Stimulated activated naive CD4-positive, alpha-beta T cell (primary cell): Measurements from ENCODE around the gene SPINK13.
"Not testable (repeated sequence)": the region's sequence is repeated elsewhere in the genome, so short reads cannot be mapped to it uniquely, and the experiment has no call there.

Experiments used
- DNase-seq, 6 experiments: peaks; one replicate each; lab custom pipeline; 2025; lab: John Stamatoyannopoulos, UW

SPINK13 gene, protein sequence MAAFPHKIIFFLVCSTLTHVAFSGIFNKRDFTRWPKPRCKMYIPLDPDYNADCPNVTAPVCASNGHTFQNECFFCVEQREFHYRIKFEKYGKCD

DNA sequence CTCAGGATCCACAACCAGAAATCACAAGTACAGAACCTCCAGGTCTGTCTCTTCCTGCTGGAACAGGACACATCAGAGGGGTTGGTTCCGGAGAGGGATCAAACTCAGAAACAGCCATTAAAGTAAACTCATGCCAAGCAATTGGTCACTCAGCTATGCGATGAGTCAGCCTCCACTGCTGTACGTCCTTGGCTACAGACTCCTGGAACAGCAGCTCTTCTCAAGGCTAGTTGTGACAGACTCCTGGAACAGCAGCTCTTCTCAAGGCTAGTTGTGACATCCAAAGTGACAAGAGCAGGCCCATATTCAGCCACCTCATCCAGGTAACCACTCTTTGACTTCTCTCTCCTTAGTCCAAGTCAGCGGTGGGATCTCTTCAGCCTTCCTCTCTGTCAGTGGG is at the start of gene SPINK13:
SPINK13 (plus strand) TSS at position 229 of the 400 bp plus-strand sequence. CDS start 1,279 bp downstream, outside the sequence.
- DNase-seq = no peak

DNA sequence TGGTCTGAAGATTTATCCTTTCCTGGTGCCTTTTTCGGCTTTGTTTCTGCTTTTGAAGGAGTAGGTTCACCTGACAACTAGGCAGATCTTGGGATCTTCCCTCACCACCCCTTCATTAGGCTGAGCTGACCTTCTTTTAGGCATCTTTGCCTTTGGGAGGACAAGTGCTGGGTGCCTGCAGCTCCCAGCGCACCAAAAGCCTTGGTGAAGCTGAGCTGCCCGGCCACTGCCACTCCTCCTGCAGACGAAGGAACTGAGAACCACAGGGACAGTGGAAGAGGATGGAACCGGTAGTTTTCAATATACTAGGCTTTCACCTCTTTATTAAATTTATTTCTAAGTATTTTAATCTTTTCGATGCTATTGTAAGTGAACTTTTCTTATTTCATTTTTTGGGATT is 47.1 kb upstream of the SPINK13 start:
- no peak for DNase-seq

DNA sequence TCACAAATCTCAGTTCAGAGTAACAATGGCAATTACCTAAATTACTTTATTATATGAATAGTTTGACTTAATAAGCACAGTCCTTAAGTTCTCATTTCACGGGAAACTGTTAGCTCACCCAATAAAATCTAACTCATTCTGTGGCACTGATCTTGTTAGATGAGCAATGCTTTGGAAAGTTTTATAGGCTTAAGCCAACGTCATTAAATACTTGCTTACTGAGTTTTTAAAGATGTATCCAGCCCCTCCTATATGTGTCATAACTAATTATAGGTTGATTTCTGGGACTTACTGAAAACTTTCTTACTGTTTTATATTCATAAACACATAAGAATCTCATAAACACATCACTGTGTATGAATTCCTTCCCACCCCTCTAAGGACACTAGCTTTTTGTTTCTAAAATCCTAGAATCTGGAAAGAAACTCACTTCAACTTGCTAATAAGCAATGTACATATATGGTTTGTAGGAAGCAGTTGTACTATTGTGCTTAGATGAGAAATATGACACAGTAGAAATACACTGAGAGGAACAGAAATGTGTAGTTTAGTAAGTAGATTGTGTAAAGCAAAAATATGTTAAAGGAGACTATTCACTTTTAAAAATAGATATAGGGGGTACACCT is 44.4 kb upstream of the SPINK13 start:
- DNase-seq = no peak

DNA sequence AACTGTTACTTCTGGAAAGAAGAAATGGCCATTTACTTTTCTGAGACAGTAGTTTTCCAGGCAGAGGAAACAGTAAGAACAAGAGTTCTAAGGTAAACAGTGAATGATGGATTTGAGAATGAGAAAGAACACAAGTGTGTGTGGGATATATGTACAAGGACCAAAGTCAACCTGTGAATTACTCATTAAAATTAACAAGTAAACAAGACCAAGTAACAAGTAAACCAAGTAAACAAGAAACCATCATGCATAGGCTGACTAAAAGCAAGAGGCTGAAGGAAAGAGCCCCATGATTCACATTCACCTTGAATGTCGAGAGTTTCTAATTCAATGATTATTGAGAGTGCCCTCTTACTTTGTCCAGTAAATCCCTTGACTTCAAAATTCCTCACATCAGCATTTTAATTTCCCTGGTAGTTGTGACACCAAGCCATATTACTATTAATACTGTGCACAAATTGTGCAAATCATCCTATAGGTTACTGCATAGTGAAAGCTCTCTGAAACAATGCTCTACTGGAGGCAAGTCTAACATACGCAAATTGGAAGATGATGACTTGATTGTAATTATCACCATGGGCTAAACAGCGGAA is 40.1 kb upstream of the SPINK13 start:
- no peak for DNase-seq

DNA sequence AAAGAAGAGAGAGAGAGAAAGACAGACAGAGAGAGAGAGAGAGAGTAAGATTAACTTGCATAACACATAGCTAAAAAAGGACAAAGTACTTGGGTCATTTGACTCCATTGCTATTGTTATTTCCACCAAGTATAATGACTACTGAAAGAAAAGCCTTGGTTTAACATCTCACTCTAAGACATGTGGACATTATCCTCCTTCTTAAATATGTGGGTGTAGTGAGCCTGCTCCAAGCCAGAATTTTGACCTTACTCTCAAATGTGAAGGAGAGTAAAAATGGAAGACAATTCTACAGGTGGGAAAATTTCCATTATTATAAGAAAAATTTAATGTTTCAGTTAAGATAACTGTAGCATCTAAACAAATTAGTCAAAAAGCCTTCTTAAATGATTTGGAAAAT is 38.8 kb upstream of the SPINK13 start:
- DNase-seq = no peak

DNA sequence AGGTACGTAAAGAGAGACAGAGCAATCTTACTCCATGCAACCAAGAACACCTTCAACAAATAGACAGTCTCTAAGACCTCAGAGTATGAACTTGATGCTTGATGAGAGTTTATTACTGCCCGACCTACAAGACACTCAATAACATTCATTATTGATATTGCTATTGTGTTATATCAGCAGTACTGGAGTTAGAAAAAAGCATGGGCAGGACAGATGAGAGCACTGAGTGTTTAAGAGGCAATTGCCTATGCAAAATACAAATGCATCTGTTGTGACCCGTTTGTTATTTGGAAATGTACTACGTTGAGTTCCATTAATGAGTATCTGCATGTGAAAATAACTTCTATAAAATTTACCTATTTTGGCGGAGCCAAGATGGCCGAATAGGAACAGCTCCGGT is 38.4 kb upstream of the SPINK13 start:
- no peak for DNase-seq

DNA sequence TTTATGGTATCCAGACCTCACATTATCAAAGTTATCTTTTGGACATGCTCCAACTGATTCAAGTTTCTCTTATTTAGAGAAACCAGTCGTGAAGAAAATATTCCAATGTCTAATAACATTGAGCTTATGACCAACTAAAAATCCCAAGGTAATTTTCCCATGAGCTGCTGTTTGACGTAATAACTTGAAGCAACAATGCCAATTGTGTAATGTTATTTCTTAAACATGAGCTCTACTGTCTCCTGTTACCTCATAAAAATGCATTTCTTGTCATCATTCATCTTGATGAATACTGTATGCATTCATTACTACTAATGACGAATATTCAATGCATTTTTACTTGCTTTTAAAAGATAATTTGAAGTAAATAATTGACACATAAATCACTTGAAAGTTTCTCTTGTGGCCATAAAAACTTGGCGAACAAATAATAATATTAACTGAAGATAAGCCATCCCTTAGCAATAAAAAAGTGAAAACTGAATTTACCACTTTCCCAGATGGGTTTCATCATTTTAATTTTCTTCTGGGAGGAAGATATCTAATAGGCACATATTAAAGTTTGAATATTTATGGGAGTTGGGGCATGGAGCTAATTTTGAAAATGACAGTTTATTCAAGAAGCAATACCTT is 30.7 kb upstream of the SPINK13 start:
- DNase-seq = no peak

DNA sequence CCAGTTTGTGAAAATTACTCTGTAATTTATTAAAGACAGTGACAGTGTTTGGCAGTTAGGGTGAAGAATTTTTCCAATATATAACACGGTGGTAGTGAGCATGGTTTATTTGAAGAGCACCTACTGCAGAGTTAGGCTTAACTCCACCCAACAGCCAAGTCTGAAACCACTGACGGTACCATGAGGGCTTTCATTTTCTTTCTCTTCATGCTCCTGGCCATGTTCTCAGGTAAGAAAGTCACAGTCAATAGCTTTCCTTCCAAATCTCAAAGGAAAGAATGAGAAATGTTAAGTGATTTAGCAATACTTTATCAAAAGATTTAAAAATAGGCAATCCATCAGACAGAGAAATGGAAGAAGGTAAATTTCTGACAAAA is 30.2 kb upstream of the SPINK13 start, which contains the start of gene MARCOL:
MARCOL (plus strand) TSS at position 108 of the 377 bp plus-strand sequence; CDS start at position 181, 73 bp downstream.
- DNase-seq = no peak

DNA sequence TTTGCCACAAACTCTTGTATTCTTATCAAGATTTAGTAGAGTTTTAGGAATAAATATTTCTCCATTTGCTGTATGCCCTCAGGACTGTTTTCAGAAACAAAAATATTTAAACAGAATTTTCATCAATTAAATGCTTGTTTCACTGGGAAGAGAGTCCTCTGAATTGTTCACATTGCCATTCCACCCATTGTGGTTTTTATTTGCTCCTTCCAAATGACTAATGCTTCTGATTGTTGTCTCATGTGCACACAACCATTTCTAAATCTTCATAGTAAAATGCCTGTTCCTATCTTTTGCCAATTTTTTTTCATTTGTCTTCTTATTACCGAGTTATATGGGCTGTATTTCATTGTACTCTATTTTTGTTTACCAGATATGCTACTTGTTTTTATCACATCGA is 19.7 kb upstream of the SPINK13 start:
- no peak for DNase-seq

DNA sequence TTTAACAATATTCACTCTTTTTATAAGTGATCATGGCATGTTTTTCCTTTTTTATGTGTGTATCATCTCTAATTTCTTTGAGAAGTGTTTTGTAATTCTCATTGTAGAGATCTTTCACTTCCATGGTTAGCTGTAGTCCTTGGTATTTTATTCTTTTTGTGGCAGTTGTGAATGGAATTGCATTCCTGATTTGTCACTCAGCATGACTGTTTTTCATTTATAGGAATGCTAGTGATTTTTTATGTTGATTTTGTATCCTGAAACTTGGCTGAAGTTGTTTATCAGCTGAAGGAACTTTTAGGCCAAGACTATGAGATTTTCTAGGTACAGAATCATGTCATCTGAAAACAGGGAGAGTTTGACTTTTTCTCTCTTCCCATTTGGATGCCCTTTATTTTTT is 13.1 kb upstream of the SPINK13 start:
- no peak for DNase-seq

DNA sequence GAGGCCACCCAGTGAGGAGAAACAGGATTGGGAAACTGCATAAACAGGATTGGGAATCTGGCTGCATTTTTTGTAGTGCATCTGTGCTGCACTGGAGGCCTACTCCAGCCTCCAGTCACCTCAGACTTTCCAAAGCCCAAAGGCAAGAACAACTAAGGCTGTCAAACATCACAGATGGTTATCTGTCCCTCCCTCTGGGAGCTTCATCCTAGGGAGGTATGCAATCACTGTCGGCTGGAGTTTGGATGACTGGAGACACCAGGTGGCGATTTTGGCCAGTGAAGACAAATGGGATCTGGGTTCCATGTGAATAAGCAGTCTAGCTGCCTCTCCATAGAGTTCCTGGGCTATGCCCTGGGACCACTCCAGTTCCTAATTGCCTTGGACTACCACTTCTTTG is 9.3 kb upstream of the SPINK13 start:
- no peak for DNase-seq

DNA sequence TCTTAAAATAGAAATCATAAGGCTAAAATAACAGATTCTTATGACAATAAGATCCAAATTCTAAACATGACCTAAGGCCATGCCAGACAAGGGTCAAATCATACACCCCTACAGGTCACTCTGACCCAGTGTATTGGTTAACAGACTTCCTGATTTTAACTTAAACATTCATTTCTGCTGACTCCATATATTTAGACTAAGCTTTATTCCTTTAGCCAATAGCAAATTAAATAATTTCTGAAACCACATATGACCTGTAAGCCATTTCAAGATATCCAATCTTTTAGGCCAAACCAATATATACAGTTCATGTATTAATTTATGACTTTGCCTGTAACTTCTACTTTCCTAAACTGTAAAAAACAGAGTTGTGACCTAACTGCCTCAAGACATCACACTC is 7.4 kb upstream of the SPINK13 start:
- no peak for DNase-seq

DNA sequence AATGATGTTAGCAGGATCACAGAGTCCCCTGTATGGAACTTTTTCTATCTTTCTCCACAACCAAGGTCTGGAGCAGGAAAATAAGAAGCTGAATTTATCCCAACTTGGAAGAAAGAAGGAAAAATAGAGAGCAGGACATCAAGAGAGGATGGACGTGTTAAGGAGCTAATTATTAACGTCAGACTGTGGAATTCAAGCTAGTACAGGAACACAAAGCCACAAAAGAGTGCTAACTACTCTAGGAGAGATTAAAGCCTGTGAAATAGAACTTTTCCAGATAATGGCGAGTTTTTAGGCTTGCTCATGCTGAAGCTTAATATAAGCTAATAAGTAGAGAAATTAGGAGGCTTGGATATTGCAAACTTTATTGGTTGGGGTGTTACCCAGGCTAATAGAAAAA is 632 bp upstream of the SPINK13 start:
- DNase-seq = no peak

DNA sequence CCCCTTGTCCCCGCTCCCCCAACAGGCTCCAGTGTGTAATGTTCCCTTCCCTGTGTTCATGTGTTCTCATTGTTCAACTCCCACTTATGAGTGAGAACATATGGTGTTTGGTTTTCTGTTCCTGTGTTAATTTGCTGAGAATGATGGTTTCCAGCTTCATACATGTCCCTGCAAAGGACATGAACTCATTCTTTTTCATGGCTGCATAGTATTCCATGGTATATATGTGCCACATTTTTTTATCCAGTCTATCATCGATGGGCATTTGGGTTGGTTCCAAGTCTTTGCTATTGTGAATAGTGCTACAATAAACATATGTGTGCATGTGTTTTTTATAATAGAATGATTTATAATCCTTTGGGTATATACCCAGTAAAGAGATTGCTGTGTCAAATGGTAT is 6.5 kb downstream of the SPINK13 start:
- not testable (repeated sequence) for DNase-seq

DNA sequence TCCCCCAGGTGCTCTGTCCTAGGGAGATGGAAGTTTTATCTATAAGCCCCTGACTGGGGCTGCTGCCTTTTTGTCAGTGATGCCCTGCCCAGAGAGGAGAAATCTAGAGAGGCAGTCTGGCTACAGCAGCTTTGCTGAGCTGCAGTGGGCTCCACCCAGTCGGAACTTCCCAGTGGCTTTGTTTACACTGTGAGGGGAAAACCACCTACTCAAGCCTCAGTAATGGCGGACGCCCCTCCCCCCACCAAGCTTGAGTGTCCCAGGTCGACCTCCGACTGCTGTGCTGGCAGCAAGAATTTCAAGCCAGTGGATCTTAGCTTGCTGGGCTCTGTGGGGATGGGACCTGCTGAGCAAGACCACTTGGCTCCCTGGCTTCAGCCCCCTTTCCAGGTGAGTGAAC is 12.3 kb downstream of the SPINK13 start:
- DNase-seq = not testable (repeated sequence)

DNA sequence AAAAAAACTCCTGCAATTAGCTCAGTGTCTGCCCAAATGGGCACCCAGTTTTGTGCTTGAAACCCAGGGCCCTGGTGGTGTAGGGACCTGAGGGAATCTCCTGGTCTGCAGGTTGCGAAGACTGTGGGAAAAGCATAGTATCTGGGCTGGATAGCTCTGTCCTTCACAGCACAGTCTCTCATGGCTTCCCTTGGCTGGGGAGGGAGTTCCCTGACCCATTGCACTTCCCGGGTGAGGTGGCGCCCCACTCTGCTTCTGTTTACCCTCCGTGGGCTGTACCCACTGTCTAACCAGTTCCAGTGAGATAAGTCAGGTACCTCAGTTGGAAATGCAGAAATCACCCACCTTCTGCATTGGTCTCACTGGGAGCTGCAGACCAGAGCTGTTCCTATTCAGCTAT is 12.7 kb downstream of the SPINK13 start:
- not testable (repeated sequence) for DNase-seq

DNA sequence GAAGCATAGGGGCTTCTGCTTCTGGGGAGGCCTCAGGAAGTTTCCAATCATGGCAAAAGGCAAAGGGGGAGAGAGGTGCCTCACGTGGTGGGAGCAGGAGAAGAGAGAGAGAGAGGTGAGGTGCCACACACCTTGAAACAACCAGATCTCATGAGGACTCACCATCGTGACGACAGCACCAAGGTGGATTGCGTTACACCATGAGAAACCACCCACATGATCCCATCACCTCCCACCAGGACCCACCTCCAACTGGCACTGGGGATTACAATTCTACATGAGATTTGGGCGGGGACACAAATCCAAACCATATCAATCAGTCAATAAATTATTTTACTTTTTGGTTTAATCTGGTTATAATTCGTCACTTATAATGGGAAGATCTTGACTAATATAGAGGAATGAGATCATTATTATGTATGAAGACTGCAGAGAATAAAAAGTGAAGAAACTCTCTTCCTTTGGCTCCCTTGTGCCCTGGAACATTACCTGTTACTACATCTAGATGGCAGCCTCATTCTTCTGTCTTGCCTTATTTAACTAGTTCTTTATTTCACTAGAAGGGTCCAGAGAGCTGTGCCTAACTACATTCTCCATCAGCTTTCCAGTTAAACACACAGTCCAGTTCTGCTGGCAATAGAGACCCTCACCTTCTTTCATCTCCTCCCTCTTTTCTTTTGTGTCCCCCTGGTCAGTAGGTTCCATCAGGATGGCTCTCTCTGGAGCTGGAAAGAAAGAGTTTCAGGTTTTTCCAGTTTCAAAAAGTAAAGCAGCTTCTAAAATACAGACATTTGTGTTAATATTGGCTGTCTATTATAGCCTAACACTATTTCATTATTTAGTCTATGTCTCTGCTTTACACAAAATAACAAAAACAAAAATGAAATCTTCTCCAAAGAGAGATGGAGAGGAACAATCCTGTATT is 21.9 kb downstream of the SPINK13 start:
- DNase-seq = peak in 1 of 6 experiments; percentile 1

DNA sequence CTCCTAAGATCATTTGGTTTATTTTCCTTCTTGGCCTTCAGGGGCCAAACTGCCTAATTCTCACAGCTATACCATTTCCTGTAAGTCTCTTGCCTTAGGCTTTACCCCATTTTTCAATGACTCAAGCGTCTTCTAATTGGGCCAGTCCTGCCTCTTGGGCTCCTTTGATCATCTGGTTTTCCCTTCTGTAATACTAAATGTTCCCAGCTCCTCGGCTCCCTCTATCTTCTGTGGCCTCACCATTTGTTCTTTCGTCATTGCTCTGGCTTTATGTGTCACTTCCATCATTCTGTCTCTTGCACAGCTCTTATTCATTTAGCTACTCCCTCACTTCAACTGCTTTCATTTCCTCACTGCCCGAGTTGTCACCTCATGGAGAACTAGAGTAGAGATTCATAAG is 29.1 kb downstream of the SPINK13 start:
- DNase-seq = no peak

DNA sequence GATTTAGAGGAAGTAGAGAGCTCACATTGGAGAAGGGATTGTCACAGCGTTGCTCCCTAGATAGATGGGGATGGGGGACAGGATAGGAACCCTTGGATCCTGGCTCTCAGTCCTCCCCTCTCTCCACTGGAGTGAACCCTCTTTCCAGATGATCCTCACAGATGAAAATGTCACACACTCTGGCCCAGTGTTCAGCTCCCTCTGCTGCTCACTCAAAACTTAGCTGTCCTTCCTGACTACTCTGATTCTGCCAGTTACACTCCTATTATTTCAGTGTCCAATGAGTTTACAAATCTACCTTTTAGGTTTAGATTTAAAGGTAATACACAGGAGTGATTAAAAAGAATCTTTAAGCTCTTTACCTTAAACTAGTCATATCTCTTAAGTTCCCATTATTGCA is 37.9 kb downstream of the SPINK13 start:
- no peak for DNase-seq

DNA sequence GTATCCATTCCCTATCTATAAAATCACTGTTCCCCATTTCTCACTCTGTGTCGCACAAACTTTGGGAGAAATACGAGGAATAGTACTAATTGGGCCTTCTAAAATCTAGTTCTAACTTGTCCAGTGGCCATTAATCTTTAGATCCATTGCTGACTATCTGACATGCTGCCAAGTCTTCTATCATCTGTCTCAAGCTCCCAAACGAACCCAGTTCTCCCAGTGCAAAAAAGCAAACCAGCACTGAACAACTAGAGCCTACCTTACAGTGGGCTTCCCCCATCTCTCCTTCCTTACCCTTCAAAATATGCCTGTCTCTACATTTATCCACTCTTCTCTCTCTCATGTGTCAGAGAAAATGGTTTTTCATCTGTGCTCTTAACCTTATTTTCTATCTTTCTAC is 40.4 kb downstream of the SPINK13 start:
- no peak for DNase-seq

DNA sequence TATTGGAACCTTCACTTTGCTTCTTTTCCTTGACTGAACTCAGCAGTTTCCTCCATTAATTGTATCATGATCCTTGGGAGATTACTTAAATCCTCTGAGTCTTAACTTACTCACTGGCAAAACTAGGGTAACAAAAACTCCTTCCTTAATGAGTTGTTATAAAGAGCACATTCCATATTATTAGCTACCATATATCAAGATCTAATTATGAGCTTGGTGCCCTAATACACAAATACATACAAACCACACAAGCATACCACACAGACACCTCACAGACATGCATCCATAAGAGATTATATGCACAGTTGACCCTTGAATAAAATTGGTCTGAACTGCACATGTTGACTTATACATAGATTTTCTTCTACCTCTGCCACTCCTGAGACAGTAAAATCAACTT is 41.2 kb downstream of the SPINK13 start:
- no peak for DNase-seq

DNA sequence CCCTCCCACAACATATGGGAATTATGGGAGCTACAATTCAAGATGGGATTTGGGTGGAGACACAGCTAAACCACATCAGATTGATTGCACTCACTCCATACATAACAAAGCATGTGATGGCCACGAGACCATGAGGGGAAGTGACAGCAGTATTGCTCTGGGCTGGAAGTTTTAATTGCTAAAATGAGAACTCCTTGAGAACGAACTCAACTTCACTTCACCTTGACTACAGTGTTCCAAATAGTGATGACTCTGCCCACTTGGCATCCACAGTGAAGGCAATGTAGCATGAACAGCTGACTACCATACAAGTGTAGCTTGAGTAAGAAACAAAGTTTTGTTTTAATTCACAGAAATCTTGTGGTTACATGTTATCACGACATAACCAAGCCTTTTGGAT is 42.9 kb downstream of the SPINK13 start:
- DNase-seq = no peak
